ENCODE results near the gene ROR1. TPM values are rescaled to one million over a fixed set of nuclear protein-coding genes. Genes with fewer than 3 reads are reported as not detected.

The ROR1 gene
- total and polyA plus RNA-seq, 9 of the 15 experiments (the other 6 are each of a cell fraction or from before 2014, with no cell fraction given): 0.02 TPM; not detected in 8

GRCh38 chr1:63829349-63830327 is 55.8 kb downstream of the ROR1 start (continued):
- TF ChIP-seq, protein P1, sequence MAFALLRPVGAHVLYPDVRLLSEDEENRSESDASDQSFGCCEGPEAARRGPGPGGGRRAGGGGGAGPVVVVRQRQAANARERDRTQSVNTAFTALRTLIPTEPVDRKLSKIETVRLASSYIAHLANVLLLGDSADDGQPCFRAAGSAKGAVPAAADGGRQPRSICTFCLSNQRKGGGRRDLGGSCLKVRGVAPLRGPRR (CRISPR knock-in tag; IDR thresholded peaks at IDR 0.05): no peak
- no peak for TF ChIP-seq FOXP4 (CRISPR knock-in tag; IDR thresholded peaks at IDR 0.05; ENCODE audit: borderline replicate concordance)
- no peak for TF ChIP-seq LEF1 (IDR thresholded peaks at IDR 0.05)
- TF ChIP-seq EGR1 (conservative IDR thresholded peaks at IDR 0.05): no peak
- no peak for TF ChIP-seq NR2C2 (CRISPR knock-in tag; IDR thresholded peaks at IDR 0.05)
- TF ChIP-seq NR2C2 (tag; IDR thresholded peaks at IDR 0.05): no peak
- no peak for TF ChIP-seq FOXK1 (CRISPR knock-in tag; IDR thresholded peaks at IDR 0.05; ENCODE audit: borderline replicate concordance)
- TF ChIP-seq, protein P2, sequence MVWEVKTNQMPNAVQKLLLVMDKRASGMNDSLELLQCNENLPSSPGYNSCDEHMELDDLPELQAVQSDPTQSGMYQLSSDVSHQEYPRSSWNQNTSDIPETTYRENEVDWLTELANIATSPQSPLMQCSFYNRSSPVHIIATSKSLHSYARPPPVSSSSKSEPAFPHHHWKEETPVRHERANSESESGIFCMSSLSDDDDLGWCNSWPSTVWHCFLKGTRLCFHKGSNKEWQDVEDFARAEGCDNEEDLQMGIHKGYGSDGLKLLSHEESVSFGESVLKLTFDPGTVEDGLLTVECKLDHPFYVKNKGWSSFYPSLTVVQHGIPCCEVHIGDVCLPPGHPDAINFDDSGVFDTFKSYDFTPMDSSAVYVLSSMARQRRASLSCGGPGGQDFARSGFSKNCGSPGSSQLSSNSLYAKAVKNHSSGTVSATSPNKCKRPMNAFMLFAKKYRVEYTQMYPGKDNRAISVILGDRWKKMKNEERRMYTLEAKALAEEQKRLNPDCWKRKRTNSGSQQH (CRISPR knock-in tag; IDR thresholded peaks at IDR 0.05): no peak
- no peak for TF ChIP-seq ZNF592 (IDR thresholded peaks at IDR 0.05)
- TF ChIP-seq NR2C1 (IDR thresholded peaks at IDR 0.05): no peak
- TF ChIP-seq NR2C1 (tag; IDR thresholded peaks at IDR 0.05): no peak
- TF ChIP-seq MCM5 (IDR thresholded peaks at IDR 0.05; ENCODE audit: low read depth): no peak
